ENCODE data around the gene ARRB2.
"Not testable (repeated sequence)": the region's sequence is repeated elsewhere in the genome, so short reads cannot be mapped to it uniquely, and the experiment has no call there.

Gene ARRB2

DNA sequence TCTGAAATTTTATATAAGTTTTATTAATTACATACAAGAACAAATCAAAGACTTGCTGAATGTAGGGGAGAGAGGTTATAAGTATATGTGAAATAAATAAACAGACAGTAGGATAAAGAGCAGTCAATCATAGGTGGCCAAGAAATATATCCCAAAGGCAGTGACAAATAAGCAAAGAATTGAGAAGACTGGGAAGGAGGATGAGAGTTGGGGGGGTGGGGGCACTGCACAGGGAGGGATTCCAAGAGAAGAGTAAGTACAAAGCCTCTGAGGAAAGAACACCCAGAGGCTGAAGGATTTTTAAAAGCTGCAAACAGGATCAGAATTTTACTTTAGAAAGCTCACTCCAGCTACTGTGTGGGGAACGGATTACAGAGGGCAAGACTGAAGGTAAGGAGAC lies 9.3 kb upstream of the ARRB2 start:
- DNase-seq (ENCODE audit: low spot score), result no peak

DNA sequence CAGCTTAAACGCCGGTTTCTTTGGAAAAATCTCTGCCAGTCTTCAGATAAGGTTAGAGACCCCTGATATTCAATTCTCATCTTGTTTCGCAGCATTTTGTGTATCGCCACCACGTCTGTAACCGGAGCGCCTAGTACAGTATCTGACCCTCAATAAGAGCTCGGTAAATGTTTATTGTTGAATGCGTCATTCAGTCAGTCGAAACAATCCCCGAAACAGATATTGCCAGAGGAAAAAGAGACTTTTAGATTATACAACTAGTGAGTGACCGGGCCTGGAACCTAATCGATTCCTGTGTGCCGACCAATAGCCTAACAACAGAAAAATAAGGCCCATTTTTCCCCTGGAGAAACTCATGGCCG lies 7.1 kb upstream of the ARRB2 start:
- DNase-seq (ENCODE audit: low spot score), result no peak

DNA sequence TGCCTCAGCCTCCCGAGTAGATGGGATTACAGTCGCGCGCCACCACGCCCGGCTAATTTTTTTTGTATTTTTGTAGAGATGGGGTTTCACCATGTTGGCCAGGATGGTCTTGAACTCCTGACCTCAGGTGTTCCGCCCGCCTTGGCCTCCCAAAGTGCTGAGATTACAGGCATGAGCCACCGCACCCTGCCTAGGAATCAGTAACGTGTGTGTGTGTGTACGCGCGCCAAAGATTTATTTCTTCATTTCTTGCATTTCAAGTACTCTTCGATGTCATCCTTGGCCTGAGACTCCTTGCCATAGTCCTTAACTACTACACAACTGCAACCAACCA lies 5.9 kb upstream of the ARRB2 start:
- not testable (repeated sequence) for DNase-seq (ENCODE audit: low spot score)

- DNase-seq (ENCODE audit: low spot score), result no peak
Observed at GRCh38 chr17:4704991-4705390, 5.4 kb upstream of the ARRB2 start.

DNA sequence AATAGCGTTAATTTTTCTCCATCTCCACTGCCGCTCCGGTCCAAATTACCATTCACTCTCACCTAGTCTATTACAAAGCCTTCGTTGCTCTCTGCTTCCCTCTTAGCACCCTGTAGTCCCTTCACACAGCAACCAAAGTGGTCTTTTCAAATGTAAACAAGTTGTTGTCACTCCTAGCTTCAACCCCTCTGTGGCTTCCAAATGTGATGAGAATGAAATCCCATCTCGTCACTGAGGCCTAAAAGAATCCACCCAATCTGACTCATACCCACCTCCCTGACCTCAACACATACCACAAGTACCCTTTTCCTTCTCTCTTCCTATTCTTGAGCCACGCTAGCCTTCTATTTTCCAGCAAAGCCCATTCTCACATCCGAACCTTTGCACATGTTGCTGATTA lies 4.3 kb upstream of the ARRB2 start:
- no peak for DNase-seq (ENCODE audit: low spot score)

- no peak for DNase-seq (ENCODE audit: low spot score)
Observed at GRCh38 chr17:4708436-4708835, 2.0 kb upstream of the ARRB2 start.

GRCh38 chr17:4710693-4711634 lies 532 bp downstream of the ARRB2 start:
- DNase-seq (ENCODE audit: low spot score), result no peak

DNA sequence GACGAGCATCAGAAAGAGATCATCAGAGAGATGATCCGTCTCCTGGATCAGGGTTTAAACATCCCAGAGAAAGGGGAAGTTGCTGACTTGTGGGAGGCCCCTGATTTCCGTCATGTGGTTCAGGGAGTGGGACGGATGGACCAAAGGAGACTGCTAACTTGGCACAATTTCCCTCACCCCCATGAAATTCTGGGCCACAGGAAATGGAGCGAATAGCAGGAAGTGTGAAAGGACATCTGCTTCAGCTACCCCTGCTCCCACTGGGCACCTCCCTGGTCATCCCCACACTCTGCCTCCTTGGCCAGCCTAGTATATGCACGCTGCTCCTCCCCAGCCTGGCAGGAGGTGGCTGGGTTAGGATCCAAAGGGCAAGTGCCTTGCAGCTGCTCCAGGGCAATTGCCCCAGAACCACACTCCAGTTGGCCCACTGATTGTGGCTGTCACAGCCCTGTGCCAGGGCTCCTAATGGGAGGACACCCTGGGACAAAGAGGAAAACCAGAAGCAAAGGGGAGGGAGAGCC lies 1.3 kb downstream of the ARRB2 start:
- DNase-seq (ENCODE audit: low spot score), result no peak

GRCh38 chr17:4712526-4712925 lies 2.1 kb downstream of the ARRB2 start:
- no peak for DNase-seq (ENCODE audit: low spot score)

DNA sequence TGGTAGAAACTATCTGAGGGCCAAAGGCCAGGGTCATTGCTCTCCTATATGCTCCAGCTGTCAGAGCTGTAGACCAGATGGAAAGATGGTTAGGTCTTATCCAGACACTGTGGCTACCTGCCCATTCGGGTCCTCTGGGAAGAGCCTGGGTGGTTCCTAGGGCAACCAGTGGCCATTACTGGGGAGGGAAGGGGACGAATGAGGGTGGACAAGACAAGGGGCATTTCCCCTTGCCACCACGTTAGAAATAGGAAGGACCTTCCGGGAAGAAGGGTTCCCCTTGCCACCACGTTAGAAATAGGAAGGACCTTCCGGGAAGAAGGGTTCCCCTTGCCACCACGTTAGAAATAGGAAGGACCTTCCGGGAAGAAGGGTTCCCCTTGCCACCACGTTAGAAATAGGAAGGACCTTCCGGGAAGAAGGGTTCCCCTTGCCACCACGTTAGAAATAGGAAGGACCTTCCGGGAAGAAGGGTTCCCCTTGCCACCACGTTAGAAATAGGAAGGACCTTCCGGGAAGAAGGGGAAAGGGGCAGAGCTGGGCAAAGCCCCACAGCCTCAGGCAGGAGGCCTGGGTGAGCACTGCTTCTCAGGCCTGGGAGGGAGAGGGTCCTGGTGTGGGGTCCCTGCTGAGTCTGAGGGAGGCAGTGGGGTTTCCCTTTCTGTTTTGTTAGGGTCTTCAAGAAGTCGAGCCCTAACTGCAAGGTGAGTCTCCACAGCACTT lies 4.1 kb downstream of the ARRB2 start:
- not testable (repeated sequence) for DNase-seq (ENCODE audit: low spot score)

DNA sequence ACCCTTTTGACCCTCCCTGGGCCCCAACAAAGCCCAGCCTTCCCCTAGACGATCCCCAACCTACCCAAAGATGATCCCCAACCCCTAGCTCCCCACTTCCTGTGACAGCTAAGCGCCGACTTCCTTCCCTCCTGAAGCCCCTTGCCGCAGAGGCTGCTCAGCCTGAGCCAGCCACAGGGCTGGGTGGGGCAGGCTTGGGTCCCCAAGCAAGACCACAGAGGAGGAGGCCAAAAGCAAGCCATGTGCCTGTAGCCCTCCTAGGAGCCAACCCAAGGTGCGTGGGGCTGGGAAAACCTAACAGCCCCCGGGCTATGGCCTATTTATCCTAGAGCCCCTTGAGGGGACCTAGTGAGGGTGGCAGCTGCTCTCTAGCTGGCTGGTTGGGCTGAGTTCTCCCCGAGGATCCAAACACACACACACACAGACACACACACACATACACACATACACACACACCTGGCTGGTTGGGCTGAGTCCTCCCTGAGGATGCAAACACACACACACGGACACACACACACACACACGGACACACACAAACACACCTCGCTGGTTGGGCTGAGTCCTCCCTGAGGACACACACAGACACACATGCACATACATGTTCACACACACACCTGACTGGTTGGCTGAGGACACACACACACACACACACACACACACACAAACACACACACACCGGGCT lies 4.8 kb downstream of the ARRB2 start:
- DNase-seq (ENCODE audit: low spot score), result no peak

- no peak for DNase-seq (ENCODE audit: low spot score)
Observed at GRCh38 chr17:4716081-4716480, 5.6 kb downstream of the ARRB2 start.

DNA sequence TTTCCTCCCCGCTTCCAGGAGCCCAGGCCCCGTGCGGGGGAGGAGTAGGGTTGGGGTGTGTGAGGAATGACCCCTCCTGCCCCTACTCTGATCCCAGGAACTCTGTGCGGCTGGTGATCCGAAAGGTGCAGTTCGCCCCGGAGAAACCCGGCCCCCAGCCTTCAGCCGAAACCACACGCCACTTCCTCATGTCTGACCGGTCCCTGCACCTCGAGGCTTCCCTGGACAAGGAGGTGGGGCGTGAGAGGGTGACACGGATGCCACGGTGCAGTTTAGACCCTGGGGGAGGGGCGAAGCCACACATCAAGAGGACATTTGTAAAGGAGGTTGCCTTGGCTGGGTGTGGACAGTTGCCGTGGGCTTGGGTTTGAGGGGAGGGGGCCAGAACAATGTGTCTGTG lies 7.4 kb downstream of the ARRB2 start:
- no peak for DNase-seq (ENCODE audit: low spot score)

- no peak for DNase-seq (ENCODE audit: low spot score)
Observed at GRCh38 chr17:4718276-4718675, 7.8 kb downstream of the ARRB2 start.

DNA sequence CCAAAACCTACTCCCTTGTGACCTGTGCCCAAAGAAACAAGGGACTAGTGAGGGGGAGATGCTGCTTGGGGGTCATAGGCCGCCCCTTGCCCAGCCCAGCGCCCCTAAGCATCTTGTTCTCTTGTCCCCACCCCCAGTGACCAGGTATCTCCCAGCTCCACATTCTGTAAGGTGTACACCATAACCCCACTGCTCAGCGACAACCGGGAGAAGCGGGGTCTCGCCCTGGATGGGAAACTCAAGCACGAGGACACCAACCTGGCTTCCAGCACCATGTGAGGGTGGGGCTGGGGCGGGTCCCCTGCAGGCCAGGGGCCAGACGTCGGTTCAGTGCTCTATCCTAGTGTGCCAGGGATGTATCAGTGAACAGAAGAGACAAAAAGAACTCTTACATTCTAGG lies 8.7 kb downstream of the ARRB2 start:
- DNase-seq (ENCODE audit: low spot score), result no peak

DNA sequence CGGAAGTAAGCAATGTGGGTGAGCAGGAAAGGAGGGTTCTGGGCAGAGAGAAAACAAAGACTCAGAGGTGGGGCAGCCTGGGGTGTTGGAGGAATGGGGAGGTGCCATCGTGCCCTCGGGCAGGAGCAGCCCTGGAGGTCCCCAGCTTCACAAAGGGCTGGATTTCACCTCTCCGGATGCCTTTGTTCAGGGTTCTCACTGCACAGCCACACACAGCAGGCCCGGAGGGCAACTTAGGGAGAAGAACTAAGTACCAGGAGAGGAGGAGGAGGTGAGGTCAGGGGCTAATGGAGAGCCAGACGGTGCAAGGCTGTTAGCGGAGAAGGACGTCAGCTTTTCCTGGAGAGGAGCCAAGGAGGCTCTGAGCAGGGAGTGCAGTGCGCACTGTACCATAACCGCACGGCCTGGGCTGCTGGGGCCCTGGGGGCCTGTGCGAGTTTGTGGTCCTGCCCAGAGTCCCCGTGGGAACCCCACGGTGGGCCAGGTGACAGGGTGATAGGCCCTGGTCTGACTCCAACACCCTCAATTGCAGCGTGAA lies 9.3 kb downstream of the ARRB2 start:
- DNase-seq (ENCODE audit: low spot score), result no peak

DNA sequence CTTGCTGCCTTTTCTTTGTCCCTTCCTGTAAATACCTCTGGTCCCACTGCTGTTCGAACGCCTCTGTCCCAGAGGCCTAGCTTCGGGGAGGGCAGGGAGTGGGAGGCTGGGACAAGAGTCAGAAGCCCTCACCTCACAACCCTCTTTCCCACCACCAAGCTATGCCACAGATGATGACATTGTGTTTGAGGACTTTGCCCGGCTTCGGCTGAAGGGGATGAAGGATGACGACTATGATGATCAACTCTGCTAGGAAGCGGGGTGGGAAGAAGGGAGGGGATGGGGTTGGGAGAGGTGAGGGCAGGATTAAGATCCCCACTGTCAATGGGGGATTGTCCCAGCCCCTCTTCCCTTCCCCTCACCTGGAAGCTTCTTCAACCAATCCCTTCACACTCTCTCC lies 10.4 kb downstream of the ARRB2 start:
- DNase-seq (ENCODE audit: low spot score), result no peak

DNA sequence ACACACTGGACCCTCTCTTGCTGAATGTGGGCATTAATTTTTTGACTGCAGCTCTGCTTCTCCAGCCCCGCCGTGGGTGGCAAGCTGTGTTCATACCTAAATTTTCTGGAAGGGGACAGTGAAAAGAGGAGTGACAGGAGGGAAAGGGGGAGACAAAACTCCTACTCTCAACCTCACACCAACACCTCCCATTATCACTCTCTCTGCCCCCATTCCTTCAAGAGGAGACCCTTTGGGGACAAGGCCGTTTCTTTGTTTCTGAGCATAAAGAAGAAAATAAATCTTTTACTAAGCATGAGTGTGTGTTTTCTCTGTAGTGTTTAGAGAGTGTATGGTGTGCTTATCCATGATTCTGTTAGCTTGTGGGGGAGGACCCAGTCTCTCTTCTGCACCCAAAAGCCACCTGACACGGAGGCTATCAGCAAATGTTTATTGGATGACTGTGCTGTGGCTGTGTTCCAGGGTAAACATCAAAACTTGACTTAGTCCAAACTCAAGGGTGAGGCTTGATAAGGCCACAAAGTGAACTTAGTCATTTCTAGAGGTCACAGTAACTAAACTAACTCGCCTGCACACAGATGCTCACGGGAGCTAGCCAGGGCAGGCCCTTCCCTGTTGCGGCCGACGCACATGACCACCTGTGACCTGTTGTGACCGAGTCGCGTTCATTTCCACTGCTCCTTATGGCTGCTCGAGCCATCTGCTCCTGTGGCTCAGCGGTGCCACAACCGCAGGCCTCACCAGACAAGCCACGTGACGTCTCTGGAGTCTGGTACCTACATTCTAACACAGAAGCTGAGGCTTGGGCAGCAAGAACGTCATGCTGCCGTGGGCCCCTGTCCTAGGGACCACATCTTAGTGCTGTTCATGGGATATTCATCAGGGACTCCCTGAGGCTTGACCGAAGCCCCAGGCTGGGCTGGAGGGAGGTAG lies 11.0 kb downstream of the ARRB2 start:
- no peak for DNase-seq (ENCODE audit: low spot score)

DNA sequence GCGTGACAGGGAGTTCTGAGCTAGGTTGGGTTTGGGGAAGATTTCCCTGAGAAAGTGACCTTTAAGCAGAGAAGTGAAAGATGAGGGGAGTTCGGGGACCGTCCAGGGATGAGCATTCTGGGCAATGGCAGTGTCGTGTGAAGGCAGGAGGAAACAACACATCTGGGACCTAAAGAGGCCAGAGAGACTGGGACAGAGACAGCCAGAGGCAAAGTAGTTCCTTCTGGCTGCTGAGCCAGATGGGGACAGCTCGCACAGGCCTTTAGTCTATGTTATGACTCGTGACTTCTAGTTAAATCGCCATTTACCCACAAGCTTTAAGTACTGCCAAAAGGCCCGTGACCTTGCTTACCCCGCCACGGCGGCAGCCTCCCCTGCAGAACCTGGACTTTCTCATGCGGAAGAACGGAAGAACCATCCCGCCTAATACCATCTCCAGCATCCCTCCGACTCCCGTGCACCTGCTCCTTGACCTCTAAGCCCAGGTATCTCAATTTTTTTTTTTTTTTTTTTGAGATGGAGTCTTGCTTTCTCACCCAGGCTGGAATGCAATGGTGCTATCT lies 12.3 kb downstream of the ARRB2 start:
- DNase-seq (ENCODE audit: low spot score), result no peak

DNA sequence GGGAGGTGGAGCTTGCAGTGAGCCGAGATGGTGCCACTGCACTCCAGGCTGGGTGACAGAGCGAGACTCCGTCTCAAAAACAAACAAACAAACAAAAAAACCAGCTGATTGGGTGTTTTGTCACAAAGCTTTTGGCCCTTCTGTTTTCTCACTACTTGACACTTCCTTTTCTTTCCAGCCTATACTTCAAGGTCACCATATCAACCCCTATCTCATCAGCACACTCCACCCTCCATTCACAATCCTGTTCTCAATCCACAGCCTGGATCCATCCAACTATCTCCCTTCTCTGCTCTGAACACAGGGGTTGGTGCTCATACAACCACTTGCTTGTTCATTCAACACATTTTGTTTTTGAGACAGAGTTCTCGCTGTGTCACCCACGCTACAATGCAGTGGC lies 14.2 kb downstream of the ARRB2 start:
- no peak for DNase-seq (ENCODE audit: low spot score)

Measured in iPS-NIHi11 (cell line).